Measurements from ENCODE around the gene PTPRT.

Gene PTPRT

DNA sequence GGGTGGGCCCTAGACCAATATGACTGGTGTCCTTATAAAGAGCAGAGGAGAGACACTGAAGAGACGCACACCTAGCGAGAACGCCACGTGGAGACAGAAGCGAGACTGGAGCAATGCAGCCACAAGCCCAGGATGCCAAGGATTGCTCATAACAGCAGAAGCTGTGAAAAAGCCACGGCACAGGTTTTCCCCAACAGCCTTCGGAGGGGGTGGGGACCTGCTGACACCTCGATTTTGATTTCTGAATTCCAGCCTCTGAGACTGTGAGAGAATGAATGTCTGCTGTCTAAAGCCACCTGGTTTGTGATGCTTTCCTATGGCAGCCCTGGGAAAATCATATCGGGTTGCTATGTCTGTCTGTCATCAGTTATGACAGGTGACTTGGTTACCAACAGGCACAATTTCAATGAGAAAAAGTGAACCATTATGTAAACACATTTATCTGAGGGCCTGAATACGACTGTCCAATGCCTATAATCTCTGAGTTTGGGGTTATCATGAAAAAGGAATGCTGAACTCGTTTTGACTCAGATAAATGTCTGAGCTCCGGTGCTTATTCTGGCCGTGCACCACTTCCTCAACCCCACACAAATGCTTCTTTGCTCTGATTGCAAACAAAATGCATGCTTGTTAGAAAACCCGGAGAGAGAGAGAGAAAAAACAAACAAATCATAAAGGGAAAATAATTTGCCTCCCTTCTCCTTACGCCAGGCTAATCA is 769.7 kb downstream of the PTPRT start:
- Histone ChIP-seq H3K9me3 (ENCODE audit: control insufficient read depth, insufficient read depth, low read depth, low read length) (no peaks in the 10 kb centered on the region), H3K27ac (ENCODE audit: extremely low read depth, low read depth, low read length) (no peak overlapping the region), H3K36me3 (ENCODE audit: control insufficient read depth in 2 of 2, insufficient read depth in 1 of 2, low read length in 2 of 2) (no peaks in the 10 kb centered on the region), H3K4me1 (ENCODE audit: control insufficient read depth, insufficient read depth, low read length) (no peaks in the 10 kb centered on the region), H3K4me3 (ENCODE audit: low read depth, low read length) (no peak overlapping the region)
- ChIA-PET POLR2A (no interaction called here), CTCF (interaction anchor here (0.5 kb wide), 1 partner anchor 15 kb away, joined by 5 read pairs; no protein-coding TSS in a partner anchor)
- TF ChIP-seq ZNF37A (tag by site-specific recombination; IDR thresholded peaks at IDR 0.05) (no peak), OSR2 (tag by site-specific recombination; IDR thresholded peaks at IDR 0.05) (no peak), ZNF146 (tag by site-specific recombination; IDR thresholded peaks at IDR 0.05) (no peak), ZBTB17 (tag by site-specific recombination; IDR thresholded peaks at IDR 0.05) (no peak), ZNF76 (tag by site-specific recombination; IDR thresholded peaks at IDR 0.05; ENCODE audit: borderline replicate concordance, low read depth) (no peak), ZNF140 (tag by site-specific recombination; IDR thresholded peaks at IDR 0.05) (no peak), ZNF518A (tag by site-specific recombination; conservative IDR thresholded peaks at IDR 0.05; ENCODE audit: low read depth) (no peak), ZBTB21 (tag by site-specific recombination; IDR thresholded peaks at IDR 0.05) (no peak), ZNF174 (tag by site-specific recombination; IDR thresholded peaks at IDR 0.05) (no peak), ZNF223 (tag by site-specific recombination; IDR thresholded peaks at IDR 0.05) (no peak), ZNF239 (tag by site-specific recombination; IDR thresholded peaks at IDR 0.05) (no peak), ZNF571 (tag by site-specific recombination; IDR thresholded peaks at IDR 0.05) (no peak), ZNF791 (tag by site-specific recombination; IDR thresholded peaks at IDR 0.05) (no peak), YY2 (tag by site-specific recombination; IDR thresholded peaks at IDR 0.05) (no peak), MZF1 (tag by site-specific recombination; IDR thresholded peaks at IDR 0.05; ENCODE audit: borderline replicate concordance) (no peak), ZNF529 (tag by site-specific recombination; IDR thresholded peaks at IDR 0.05; ENCODE audit: insufficient replicate concordance) (no peak), OVOL3 (tag by site-specific recombination; IDR thresholded peaks at IDR 0.05) (no peak)
- TF ChIP-seq, protein P1, sequence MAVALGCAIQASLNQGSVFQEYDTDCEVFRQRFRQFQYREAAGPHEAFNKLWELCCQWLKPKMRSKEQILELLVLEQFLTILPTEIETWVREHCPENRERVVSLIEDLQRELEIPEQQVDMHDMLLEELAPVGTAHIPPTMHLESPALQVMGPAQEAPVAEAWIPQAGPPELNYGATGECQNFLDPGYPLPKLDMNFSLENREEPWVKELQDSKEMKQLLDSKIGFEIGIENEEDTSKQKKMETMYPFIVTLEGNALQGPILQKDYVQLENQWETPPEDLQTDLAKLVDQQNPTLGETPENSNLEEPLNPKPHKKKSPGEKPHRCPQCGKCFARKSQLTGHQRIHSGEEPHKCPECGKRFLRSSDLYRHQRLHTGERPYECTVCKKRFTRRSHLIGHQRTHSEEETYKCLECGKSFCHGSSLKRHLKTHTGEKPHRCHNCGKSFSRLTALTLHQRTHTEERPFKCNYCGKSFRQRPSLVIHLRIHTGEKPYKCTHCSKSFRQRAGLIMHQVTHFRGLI (tag by site-specific recombination; IDR thresholded peaks at IDR 0.05): no peak
- TF ChIP-seq, protein P2, sequence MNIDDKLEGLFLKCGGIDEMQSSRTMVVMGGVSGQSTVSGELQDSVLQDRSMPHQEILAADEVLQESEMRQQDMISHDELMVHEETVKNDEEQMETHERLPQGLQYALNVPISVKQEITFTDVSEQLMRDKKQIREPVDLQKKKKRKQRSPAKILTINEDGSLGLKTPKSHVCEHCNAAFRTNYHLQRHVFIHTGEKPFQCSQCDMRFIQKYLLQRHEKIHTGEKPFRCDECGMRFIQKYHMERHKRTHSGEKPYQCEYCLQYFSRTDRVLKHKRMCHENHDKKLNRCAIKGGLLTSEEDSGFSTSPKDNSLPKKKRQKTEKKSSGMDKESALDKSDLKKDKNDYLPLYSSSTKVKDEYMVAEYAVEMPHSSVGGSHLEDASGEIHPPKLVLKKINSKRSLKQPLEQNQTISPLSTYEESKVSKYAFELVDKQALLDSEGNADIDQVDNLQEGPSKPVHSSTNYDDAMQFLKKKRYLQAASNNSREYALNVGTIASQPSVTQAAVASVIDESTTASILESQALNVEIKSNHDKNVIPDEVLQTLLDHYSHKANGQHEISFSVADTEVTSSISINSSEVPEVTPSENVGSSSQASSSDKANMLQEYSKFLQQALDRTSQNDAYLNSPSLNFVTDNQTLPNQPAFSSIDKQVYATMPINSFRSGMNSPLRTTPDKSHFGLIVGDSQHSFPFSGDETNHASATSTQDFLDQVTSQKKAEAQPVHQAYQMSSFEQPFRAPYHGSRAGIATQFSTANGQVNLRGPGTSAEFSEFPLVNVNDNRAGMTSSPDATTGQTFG (tag by site-specific recombination; IDR thresholded peaks at IDR 0.05; ENCODE audit: borderline replicate concordance): no peak
- TF ChIP-seq, protein P3, sequence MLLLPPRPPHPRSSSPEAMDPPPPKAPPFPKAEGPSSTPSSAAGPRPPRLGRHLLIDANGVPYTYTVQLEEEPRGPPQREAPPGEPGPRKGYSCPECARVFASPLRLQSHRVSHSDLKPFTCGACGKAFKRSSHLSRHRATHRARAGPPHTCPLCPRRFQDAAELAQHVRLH (tag by site-specific recombination; IDR thresholded peaks at IDR 0.05): no peak
